H1 (cell line): ENCODE results near the gene WAC. TPM values are rescaled to one million over a fixed set of nuclear protein-coding genes. Genes with fewer than 3 reads are reported as not detected.

Experiments used
- CTCF ChIA-PET: fragments of 300-600 bp; sonication (Branson Sonifier 250); formaldehyde crosslinking; loops from one replicate; lab custom pipeline; 2021; ENCODE audit not compliant: partially characterized antibody; lab: Charles Lee
- POLR2A ChIA-PET: fragments of 300-600 bp; sonication (Branson Sonifier 250); formaldehyde crosslinking; loops from one replicate; lab custom pipeline; 2021; ENCODE audit warnings: inconsistent platforms; ENCODE audit not compliant: partially characterized antibody; lab: Charles Lee
- DNase-seq, 2 experiments: peaks; one replicate each; pipeline versions ENCODE4 v3.0.0 to v3.0.0-alpha.2; 2010 to 2022; ENCODE audit warnings: low spot score in 2 of 2, low read depth in 1 of 2, mixed read lengths in 1 of 2
- FAIRE-seq: peaks from 2 replicates; lab custom pipeline; 2011; peaks lifted over from hg19 to GRCh38; lab: Jason Lieb, UNC
- H2AFZ ChIP-seq: 2 replicates; pipeline ENCODE4 v1.8.1; 2012; ENCODE audit warnings: low read length, inconsistent platforms
- H2AK5ac ChIP-seq: 2 replicates; pipeline ENCODE4 v1.6.1; 2013; ENCODE audit warnings: low read depth, low read length
- H2BK120ac ChIP-seq: replicated peaks from 2 replicates; pipeline ENCODE3; 2013; ENCODE audit warnings: low read depth, low read length, inconsistent platforms
- H2BK12ac ChIP-seq: 2 replicates; pipeline ENCODE4 v1.6.1; 2013; ENCODE audit warnings: low read depth, low read length
- H2BK15ac ChIP-seq: 2 replicates; pipeline ENCODE4 v1.6.1; 2013; ENCODE audit warnings: low read length
- H2BK20ac ChIP-seq: 2 replicates; pipeline ENCODE4 v1.6.1; 2013; ENCODE audit warnings: low read length
- H2BK5ac ChIP-seq: 2 replicates; pipeline ENCODE4 v1.6.1; 2013; ENCODE audit warnings: low read depth, low read length
- H3K14ac ChIP-seq: 2 replicates; pipeline ENCODE4 v1.6.1; 2013; ENCODE audit warnings: inconsistent platforms; ENCODE audit not compliant: insufficient read length
- H3K18ac ChIP-seq: 2 replicates; pipeline ENCODE4 v1.6.1; 2013; ENCODE audit warnings: low read length; ENCODE audit errors: extremely low read depth
- H3K23ac ChIP-seq: 2 replicates; pipeline ENCODE4 v1.6.1; 2013; ENCODE audit warnings: inconsistent platforms; ENCODE audit not compliant: insufficient read length
- H3K23me2 ChIP-seq: 2 replicates; pipeline ENCODE4 v1.6.1; 2013; ENCODE audit warnings: low read depth, low read length
- H3K27ac ChIP-seq: 2 replicates; pipeline ENCODE4 v1.6.1; 2011; ENCODE audit warnings: low read depth, low read length, inconsistent platforms
- H3K27me3 ChIP-seq, 4 experiments: replicated peaks in 1 of 4; 1 replicate in 1 of 4; 2 replicates in 3 of 4; pipeline versions ENCODE4 v1.6.1 to v1.8.1; 2011 to 2013; ENCODE audit warnings: low read length in 3 of 4, mild to moderate bottlenecking in 3 of 4, inconsistent platforms in 2 of 4, mixed read lengths in 2 of 4, moderate library complexity in 1 of 4; ENCODE audit not compliant: control insufficient read depth in 3 of 4, insufficient read depth in 3 of 4; ENCODE audit errors: extremely low read depth in 1 of 4
- H3K36me3 ChIP-seq, 4 experiments: 2 replicates each; pipeline versions ENCODE4 v1.6.1 to v1.8.1; 2011 to 2013; ENCODE audit warnings: mild to moderate bottlenecking in 4 of 4, low read length in 3 of 4, moderate library complexity in 2 of 4, control low read depth in 1 of 4, inconsistent platforms in 1 of 4; ENCODE audit not compliant: insufficient read depth in 4 of 4, control insufficient read depth in 2 of 4
- H3K4ac ChIP-seq: replicated peaks from 2 replicates; pipeline ENCODE3; 2013; ENCODE audit warnings: low read length, low read depth, mixed read lengths, inconsistent platforms; ENCODE audit not compliant: insufficient read length
- H3K4me1 ChIP-seq, 4 experiments: replicated peaks in 1 of 4; 1 replicate in 1 of 4; 2 replicates in 3 of 4; pipeline versions ENCODE4 v1.6.1 to v1.8.1; 2011 to 2013; ENCODE audit warnings: low read length in 3 of 4, inconsistent platforms in 2 of 4, mixed read lengths in 1 of 4; ENCODE audit not compliant: insufficient read depth in 4 of 4, control insufficient read depth in 3 of 4
- H3K4me2 ChIP-seq, 2 experiments: 2 replicates each; pipeline versions ENCODE4 v1.6.1 to v1.8.1; 2011 to 2013; ENCODE audit warnings: low read depth in 2 of 2, low read length in 2 of 2, control low read depth in 1 of 2, inconsistent platforms in 1 of 2, mild to moderate bottlenecking in 1 of 2; ENCODE audit not compliant: insufficient read depth in 1 of 2
- H3K4me3 ChIP-seq, 4 experiments: fragments of 200-600, 300-600 bp in 1 of 4; sonication (generic), shearing (Covaris generic), sonication (Bioruptor Twin) in 1 of 4; 2 replicates each; pipeline versions ENCODE4 v1.5.1 to v1.8.1; 2011 to 2016; ENCODE audit warnings: low read length in 4 of 4, low read depth in 3 of 4, control low read depth in 2 of 4, inconsistent platforms in 2 of 4, mild to moderate bottlenecking in 2 of 4, mixed read lengths in 1 of 4, moderate library complexity in 1 of 4; ENCODE audit not compliant: insufficient read depth in 2 of 4; ENCODE audit errors: extremely low read depth in 1 of 4
- H3K56ac ChIP-seq: replicated peaks from 2 replicates; pipeline ENCODE3; 2013; ENCODE audit warnings: low read depth, mild to moderate bottlenecking, mixed read lengths, low read length, inconsistent platforms; ENCODE audit not compliant: insufficient read length
- H3K79me1 ChIP-seq: 2 replicates; pipeline ENCODE4 v1.6.1; 2013; ENCODE audit warnings: low read depth, low read length, control low read depth
- H3K79me2 ChIP-seq, 2 experiments: 2 replicates each; pipeline versions ENCODE4 v1.6.1 to v1.8.1; 2012 to 2013; ENCODE audit warnings: low read length in 2 of 2, mild to moderate bottlenecking in 2 of 2, inconsistent platforms in 1 of 2; ENCODE audit not compliant: insufficient read depth in 2 of 2, control insufficient read depth in 1 of 2
- H3K9ac ChIP-seq, 4 experiments: replicated peaks in 1 of 4; 1 replicate in 1 of 4; 2 replicates in 3 of 4; pipeline versions ENCODE4 v1.6.1 to v1.8.1; 2011 to 2013; ENCODE audit warnings: low read depth in 3 of 4, low read length in 3 of 4, control low read depth in 2 of 4, mild to moderate bottlenecking in 2 of 4, moderate library complexity in 2 of 4, inconsistent platforms in 1 of 4; ENCODE audit errors: extremely low read depth in 1 of 4
- H3K9me3 ChIP-seq, 2 experiments: 2 replicates each; pipeline versions ENCODE4 v1.6.1 to v1.8.1; 2012 to 2013; ENCODE audit warnings: mild to moderate bottlenecking in 2 of 2, moderate library complexity in 2 of 2, control low read depth in 1 of 2, inconsistent platforms in 1 of 2, low read depth in 1 of 2, low read length in 1 of 2, mixed read lengths in 1 of 2; ENCODE audit not compliant: insufficient read depth in 2 of 2
- H4K20me1 ChIP-seq, 2 experiments: replicated peaks in 1 of 2; 2 replicates each; pipeline versions ENCODE3 to v1.8.1; 2011 to 2013; ENCODE audit warnings: inconsistent platforms in 2 of 2, low read length in 2 of 2, mild to moderate bottlenecking in 1 of 2; ENCODE audit not compliant: insufficient read depth in 2 of 2, control insufficient read depth in 1 of 2
- H4K5ac ChIP-seq: 2 replicates; pipeline ENCODE4 v1.6.1; 2013; ENCODE audit warnings: low read length, low read depth, mixed read lengths, inconsistent platforms; ENCODE audit not compliant: insufficient read length
- H4K8ac ChIP-seq: 2 replicates; pipeline ENCODE4 v1.8.0; 2013; ENCODE audit warnings: mild to moderate bottlenecking, moderate library complexity, low read length, inconsistent platforms; ENCODE audit not compliant: insufficient read depth; ENCODE audit errors: extremely low read depth
- H4K91ac ChIP-seq: replicated peaks from 2 replicates; pipeline ENCODE3; 2013; ENCODE audit warnings: low read length, mixed read lengths, inconsistent platforms; ENCODE audit not compliant: insufficient read length
- CHD1 ChIP-seq: IDR thresholded peaks from 2 replicates; pipeline ENCODE4 v1.6.1; 2012; ENCODE audit warnings: low read depth, low read length, improper control_type of control experiment
- KDM5A ChIP-seq: fragments of 200-600 bp; IDR thresholded peaks from 2 replicates; pipeline ENCODE4 v1.7.1; 2012; ENCODE audit warnings: mild to moderate bottlenecking, low read length, inconsistent platforms, mixed read lengths
- POLR2AphosphoS5 ChIP-seq: IDR thresholded peaks from 2 replicates; pipeline ENCODE4 v1.6.1; 2011; ENCODE audit warnings: low read depth, low read length
- SIN3A ChIP-seq, 2 experiments: IDR thresholded peaks in 1 of 2; conservative IDR thresholded peaks in 1 of 2; 2 replicates each; pipeline ENCODE4 v1.6.1; 2011 to 2012; ENCODE audit warnings: low read length in 2 of 2, improper control_type of control experiment in 1 of 2, low read depth in 1 of 2, mild to moderate bottlenecking in 1 of 2
- WGBS, 2 experiments: shearing (Covaris generic) in 1 of 2; methylation state at CpG; one replicate each; pipeline versions ENCODE4 v1.1.6 to v1.1.7; 2013 to 2015; ENCODE audit warnings: low lambda C conversion rate in 2 of 2, mixed read lengths in 2 of 2, inconsistent platforms in 1 of 2, low coverage in 1 of 2, missing lambda C conversion rate in 1 of 2; ENCODE audit not compliant: insufficient replicate concordance in 2 of 2, insufficient coverage in 1 of 2, insufficient read length in 1 of 2; ENCODE audit errors: extremely low coverage in 1 of 2, missing lambda C conversion rate in 1 of 2; 5-methylcytosine and 5-hydroxymethylcytosine counted together
- polyA plus RNA-seq, 7 experiments: library from polyadenylated mRNA; depleted of rRNA in 3 of 7; stranded (reverse) in 5 of 7; unstranded in 2 of 7; fragments of >200 nt in 5 of 7; fragments of 200-250 nt in 2 of 7; gene quantifications; 1 replicate in 5 of 7; 2 replicates in 1 of 7; 4 replicates in 1 of 7; pipeline versions ENCODE4 v1.2.1 to v1.2.3, GENCODE V29; 2011 to 2013; ENCODE audit warnings: missing spikeins in 2 of 7, mixed read lengths in 2 of 7
- total RNA-seq: library from RNA; stranded (reverse); fragmentation: NEBNext Ultra II Directional; extraction: Animal tissue kit (Norgen Biotek cat#: 25700); gene quantifications from 2 replicates; pipeline ENCODE4 v1.2.1, GENCODE V29; 2021
- TF ChIP-seq, protein P1 (sequence below): IDR thresholded peaks from 2 replicates; pipeline ENCODE4 v1.6.1; 2011; ENCODE audit warnings: low read depth, mild to moderate bottlenecking, low read length; ENCODE audit not compliant: insufficient read depth

The WAC gene
- total and polyA plus RNA-seq, 2 of the 8 experiments (the other 6 are each of a cell fraction or from before 2014, with no cell fraction given) = 72.9 to 128 TPM

DNA sequence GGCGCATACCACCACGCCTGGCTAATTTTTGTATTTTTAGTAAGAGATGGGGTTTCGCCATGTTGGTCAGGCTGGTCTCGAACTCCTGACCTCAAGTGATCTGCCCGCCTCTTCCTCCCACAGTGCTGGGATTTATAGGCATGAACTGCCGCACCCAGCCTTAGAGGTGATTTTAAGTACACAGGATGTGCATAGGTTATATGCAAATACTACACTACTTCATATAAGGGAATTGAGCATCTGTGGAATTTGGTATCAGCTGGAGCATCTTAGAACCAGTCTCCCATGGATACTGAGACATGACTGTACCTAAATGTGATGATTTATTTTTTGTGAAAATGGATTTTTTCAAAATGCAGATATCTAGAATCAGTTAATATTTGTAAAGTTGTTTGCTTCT lies 21.1 kb downstream of the WAC start:
- Histone ChIP-seq H3K4ac (no peak overlapping the region), H2AFZ (no peak overlapping the region), H2AK5ac (no peak overlapping the region), H3K23me2 (no peaks in the 10 kb centered on the region; the same call in 1 of the 2 replicates), H2BK5ac (no peak overlapping the region), H3K79me2 (peaks cover 31 to 100% of the 10 kb centered on the region in 2 experiments), H4K5ac (no peak overlapping the region), H3K4me1 (peaks cover 0 to 6% (median 0%) of the 10 kb centered on the region in 4 experiments; a peak in 3 of 7 replicates), H2BK20ac (no peak overlapping the region), H3K23ac (no peak overlapping the region), H4K8ac (no peak overlapping the region), H2BK15ac (no peak overlapping the region), H4K20me1 (peaks cover 25 to 28% of the 10 kb centered on the region in 2 experiments), H3K56ac (no peak overlapping the region), H3K27ac (no peak overlapping the region), H3K9ac (no peak overlapping the region), H3K36me3 (peaks cover 3 to 60% (median 14%) of the 10 kb centered on the region in 4 experiments; a peak in 6 of 8 replicates), H3K4me2 (no peak overlapping the region), H3K4me3 (no peak overlapping the region), H2BK12ac (no peak overlapping the region), H3K9me3 (no peaks in the 10 kb centered on the region), H3K27me3 (no peaks in the 10 kb centered on the region), H3K18ac (no peak overlapping the region), H4K91ac (no peak overlapping the region), H2BK120ac (no peak overlapping the region), H3K14ac (no peak overlapping the region), H3K79me1 (peaks cover 5% of the 10 kb centered on the region)
- 93% methylated on average over 6 of the region's 6 CpGs; no CpG with 5 or more reads in 1 of the 2 experiments for WGBS, 2 experiments
- DNase-seq (no peak), FAIRE-seq (no peak)
- TF ChIP-seq, protein P1, sequence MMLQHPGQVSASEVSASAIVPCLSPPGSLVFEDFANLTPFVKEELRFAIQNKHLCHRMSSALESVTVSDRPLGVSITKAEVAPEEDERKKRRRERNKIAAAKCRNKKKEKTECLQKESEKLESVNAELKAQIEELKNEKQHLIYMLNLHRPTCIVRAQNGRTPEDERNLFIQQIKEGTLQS = no peak
- TF ChIP-seq POLR2AphosphoS5 = no peak
- no peak for TF ChIP-seq SIN3A (conservative IDR thresholded peaks at IDR 0.05 in 1 of 2, IDR thresholded peaks at IDR 0.05 in 1 of 2; ENCODE audit: low read depth in 1 of 2, low read length in 2 of 2)
- TF ChIP-seq CHD1 = no peak
- TF ChIP-seq KDM5A = no peak
- ChIA-PET CTCF (no interaction called here), POLR2A (interaction anchor here (0.6 to 4.2 kb wide), 5 partner anchors 9 to 22 kb away, joined by 3 to 39 read pairs (median 5); partner anchors contain the start of gene WAC)
